DMS114 treated with DMSO at 0.1 percent for 48 hours (cell line): Measurements from ENCODE around the gene LRRC75B.
"Not testable (repeated sequence)": the region's sequence is repeated elsewhere in the genome, so short reads cannot be mapped to it uniquely, and the experiment has no call there.

Source experiments
- DNase-seq: peaks from one replicate; lab custom pipeline; 2025; ENCODE audit not compliant: unreplicated experiment; lab: John Stamatoyannopoulos, UW

Gene LRRC75B, protein sequence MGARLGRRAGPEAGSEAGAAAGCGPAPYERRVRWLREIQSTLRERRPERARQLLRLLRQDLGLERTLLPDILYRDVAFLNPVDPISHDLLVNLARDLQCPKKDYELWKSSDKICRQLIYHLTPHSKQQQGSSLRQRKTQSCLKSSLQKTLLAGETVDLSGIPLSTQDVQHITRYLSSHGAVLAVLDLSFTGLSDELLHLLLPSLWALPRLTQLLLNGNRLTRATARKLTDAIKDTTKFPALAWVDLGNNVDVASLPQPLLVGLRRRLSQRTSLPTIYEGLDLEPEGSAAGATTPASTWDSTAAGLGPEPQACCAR

GRCh38 chr22:24592851-24593558 is at the start of gene LRRC75B:
Gene LRRC75B (minus strand): TSS chr22:24593073. CDS start chr22:24593039, 34 bp downstream.
- DNase-seq: peak; percentile 28

DNA sequence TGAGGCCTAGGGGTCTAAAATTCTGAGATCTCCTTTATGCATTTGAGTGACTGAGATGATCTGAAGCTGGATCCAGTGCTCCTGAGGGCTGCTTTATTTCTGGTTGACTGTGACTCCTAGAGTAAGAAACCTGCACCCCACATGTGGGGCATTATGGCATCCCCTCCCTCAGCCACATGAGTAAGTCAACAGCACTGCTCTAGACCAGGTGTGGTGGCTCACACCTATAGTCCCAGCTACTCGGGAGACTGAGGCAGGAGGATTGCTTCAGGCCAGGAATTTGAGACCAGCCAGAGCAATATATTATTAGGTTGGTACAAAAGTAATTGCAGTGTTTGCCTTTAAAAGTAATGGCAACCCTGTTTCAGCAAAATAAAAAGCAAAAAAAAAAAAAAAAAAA is 49.4 kb upstream of the LRRC75B start:
- DNase-seq: not testable (repeated sequence)

- DNase-seq: not testable (repeated sequence)
Observed at GRCh38 chr22:24636513-24636912, 43.6 kb upstream of the LRRC75B start.

DNA sequence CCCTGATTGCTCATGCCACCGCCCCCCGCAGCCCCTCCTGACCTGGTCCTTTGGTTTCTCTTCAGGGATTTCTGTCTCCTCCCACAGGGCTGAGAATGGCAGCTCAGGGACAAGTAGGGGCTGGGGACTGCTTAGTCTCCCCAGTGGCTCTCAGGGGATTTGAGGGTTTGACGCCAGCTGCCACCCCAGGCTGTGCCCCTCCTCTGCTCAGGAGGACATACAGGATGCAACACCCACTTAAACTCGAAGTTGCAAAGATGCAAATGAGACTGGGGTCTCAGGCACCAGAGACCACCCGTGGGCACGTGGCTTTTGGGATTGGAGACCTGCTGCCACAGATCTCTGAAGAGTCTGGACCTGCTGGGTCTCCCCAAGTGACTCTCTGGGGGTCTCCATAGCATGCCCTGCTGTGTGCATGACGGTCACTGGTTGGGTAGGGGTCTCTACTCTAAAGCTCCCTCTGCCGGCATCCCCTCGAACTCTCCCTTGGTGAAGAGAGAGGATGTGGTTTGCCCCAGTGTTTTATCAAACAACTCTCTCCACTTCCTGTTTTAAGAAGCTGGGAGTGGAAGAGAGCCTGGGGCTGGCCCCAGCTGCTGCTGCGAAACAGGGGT is 42.0 kb upstream of the LRRC75B start:
- not testable (repeated sequence) for DNase-seq

- DNase-seq: not testable (repeated sequence)
Observed at GRCh38 chr22:24633231-24634023, 40.6 kb upstream of the LRRC75B start.

DNA sequence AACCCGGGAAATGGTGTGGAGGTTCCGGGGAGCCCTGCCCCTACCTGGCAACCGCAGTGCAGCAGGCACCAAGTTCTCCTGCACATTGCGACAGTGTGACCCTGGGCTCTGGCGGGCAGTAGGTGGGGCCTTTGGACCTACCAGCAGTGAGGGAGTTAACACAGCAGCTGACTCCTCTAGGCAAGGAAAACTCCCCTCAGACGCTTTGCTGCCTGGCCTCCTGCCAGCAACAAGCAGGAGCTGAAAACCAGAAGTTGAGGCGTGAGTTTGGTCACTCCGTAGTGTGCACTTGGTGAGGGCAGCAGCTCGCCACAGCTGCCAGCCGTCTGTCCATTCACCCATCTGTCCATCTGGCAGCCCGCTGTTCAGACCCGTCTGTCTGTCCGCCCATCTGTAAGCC is 39.8 kb upstream of the LRRC75B start:
- DNase-seq: not testable (repeated sequence)

DNA sequence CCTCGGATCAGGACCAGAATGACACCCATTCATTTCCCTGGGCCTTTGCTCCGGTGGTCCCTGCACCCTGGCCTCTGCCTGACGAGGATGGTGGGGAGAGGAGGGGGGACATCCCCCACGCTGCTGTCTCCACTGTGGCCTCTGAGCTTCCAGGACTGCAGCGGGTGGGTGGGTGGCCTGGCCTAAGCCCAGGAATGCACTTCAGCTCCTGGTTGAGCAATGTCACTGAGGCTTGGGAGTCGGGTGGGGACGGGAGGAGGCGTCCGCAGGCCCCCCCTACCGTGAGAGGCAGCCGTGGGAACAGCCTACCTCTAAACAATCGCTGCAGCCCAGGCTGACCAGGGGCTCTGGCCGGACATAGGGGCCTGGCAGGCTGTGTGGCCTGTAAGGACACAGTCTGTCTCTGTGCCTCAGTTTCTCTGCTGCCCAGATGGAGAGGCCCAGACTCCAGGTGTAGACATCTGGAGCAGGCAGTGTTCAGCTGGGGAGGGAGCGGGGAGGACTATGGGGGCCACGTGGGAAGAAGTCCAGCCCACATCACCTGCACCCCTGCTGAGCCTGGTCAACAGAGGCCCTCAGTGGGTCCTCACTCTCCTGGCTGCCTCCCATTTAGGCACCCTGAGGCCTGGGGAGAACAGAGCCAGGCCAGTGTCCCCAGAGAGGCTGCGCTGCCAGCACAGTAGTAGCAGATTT is 38.7 kb upstream of the LRRC75B start:
- not testable (repeated sequence) for DNase-seq

DNA sequence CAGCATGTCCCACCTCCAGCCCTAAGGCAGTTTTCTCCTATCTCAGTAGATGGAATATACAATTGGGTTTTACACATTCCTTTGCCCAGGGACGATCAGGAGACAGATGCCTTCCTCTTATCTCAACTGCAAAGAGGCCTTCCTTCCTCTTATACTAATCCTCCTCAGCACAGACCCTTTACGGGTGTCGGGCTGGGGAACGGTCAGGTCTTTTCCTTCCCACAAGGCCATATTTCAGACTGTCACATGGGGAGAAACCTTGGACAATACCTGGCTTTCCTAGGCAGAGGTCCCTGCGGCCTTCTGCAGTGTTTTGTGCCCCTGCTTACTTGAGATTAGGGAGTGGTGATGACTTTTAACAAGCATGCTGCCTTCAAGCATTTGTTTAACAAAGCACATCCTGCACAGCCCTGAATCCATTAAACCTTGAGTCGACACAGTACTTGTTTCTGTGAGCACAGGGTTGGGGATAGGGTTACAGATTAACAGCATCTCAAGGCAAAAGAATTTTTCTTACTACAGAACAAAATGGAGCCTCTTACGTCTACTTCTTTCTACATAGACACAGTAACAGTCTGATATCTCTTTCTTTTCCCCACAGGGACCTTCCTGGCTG is 38.0 kb upstream of the LRRC75B start:
- DNase-seq: not testable (repeated sequence)

GRCh38 chr22:24629069-24629468 is 36.2 kb upstream of the LRRC75B start:
- DNase-seq: not testable (repeated sequence)

DNA sequence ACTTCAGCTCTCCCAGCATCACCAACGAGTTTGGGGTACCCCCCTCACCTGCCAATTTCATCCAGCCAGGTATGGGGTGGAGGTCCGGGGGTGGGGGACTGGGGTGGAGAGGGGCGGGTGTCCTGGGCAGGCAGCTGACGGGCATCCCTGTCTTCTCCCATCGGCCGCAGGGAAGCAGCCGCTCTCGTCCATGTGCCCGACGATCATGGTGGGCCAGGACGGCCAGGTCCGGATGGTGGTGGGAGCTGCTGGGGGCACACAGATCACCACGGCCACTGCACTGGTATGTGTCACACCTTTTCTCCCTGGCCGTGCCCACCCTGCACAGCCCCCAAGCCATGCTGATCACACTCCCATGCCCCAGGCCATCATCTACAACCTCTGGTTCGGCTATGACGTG is 35.0 kb upstream of the LRRC75B start:
- not testable (repeated sequence) for DNase-seq

- DNase-seq: not testable (repeated sequence)
Observed at GRCh38 chr22:24622596-24622995, 29.7 kb upstream of the LRRC75B start.

- DNase-seq: not testable (repeated sequence)
Observed at GRCh38 chr22:24621244-24621643, 28.4 kb upstream of the LRRC75B start.

DNA sequence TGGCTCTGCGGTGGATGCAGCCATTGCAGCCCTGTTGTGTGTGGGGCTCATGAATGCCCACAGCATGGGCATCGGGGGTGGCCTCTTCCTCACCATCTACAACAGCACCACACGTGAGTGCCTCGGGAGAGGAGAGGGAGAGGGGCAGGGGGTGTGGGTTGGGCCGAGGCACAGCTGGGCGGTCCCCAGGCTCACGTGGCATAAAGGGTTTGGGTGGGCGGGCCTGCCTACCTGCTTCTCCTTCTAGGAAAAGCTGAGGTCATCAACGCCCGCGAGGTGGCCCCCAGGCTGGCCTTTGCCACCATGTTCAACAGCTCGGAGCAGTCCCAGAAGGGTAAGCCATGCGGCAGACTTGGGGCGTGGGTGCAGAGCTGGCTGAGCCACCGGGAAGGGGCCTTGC is 21.9 kb upstream of the LRRC75B start:
- not testable (repeated sequence) for DNase-seq

- not testable (repeated sequence) for DNase-seq
Observed at GRCh38 chr22:24609888-24610287, 17.0 kb upstream of the LRRC75B start.

DNA sequence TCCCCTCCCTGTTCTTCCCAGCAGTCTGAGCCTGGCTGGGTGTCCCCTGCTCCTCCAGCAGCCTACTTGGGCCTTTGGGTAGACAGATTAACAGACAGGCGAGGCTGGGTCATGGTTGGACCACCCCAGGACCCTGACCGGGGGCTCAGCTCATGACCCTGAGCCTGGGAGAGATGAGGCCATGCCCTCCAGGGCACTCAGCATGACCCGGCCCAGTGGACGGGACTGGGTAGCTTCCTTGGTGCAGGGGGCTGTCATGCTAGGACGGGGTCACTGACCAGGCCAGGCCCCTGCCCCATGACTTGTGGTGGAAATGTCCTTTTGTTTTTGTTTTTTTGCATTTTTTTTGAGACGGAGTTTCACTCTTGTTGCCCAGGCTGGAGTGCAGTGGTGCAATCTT is 15.5 kb upstream of the LRRC75B start:
- DNase-seq: not testable (repeated sequence)

- not testable (repeated sequence) for DNase-seq
Observed at GRCh38 chr22:24607429-24607983, 14.6 kb upstream of the LRRC75B start.

- not testable (repeated sequence) for DNase-seq
Observed at GRCh38 chr22:24606340-24606739, 13.5 kb upstream of the LRRC75B start.

GRCh38 chr22:24603770-24604629 is 11.1 kb upstream of the LRRC75B start:
- DNase-seq: not testable (repeated sequence)
